Measurements from ENCODE around the gene CDKAL1.
"Not testable (repeated sequence)": the region's sequence is repeated elsewhere in the genome, so short reads cannot be mapped to it uniquely, and the experiment has no call there.

CDKAL1 gene

GRCh38 chr6:20538907-20539306, 4.7 kb downstream of the CDKAL1 start:
- H3K4me1 ChIP-seq (ENCODE audit: insufficient read depth, low read length): peaks cover 5% of the 10 kb centered on the region
- H3K9ac ChIP-seq (ENCODE audit: low read depth, low read length): no peak overlapping the region
- no peaks in the 10 kb centered on the region for H3K36me3 ChIP-seq (ENCODE audit: insufficient read depth, low read length)
- no peaks in the 10 kb centered on the region for H3K9me3 ChIP-seq (ENCODE audit: control insufficient read depth, insufficient read depth, low read length)

GRCh38 chr6:20539387-20539786, 5.1 kb downstream of the CDKAL1 start:
- no peaks in the 10 kb centered on the region for H3K9me3 ChIP-seq (ENCODE audit: control insufficient read depth, insufficient read depth, low read length)
- no peaks in the 10 kb centered on the region for H3K36me3 ChIP-seq (ENCODE audit: insufficient read depth, low read length)
- no peak overlapping the region for H3K9ac ChIP-seq (ENCODE audit: low read depth, low read length)
- H3K4me1 ChIP-seq (ENCODE audit: insufficient read depth, low read length): peaks cover 5% of the 10 kb centered on the region

- Histone ChIP-seq H3K9me3 (ENCODE audit: control insufficient read depth, insufficient read depth, low read length) (no peaks in the 10 kb centered on the region), H3K9ac (ENCODE audit: low read depth, low read length) (no peak overlapping the region), H3K36me3 (ENCODE audit: insufficient read depth, low read length) (no peaks in the 10 kb centered on the region), H3K4me1 (ENCODE audit: insufficient read depth, low read length) (peaks cover 5% of the 10 kb centered on the region)
Observed at GRCh38 chr6:20540683-20541082, 6.4 kb downstream of the CDKAL1 start.

- Histone ChIP-seq H3K36me3 (ENCODE audit: insufficient read depth, low read length) (no peaks in the 10 kb centered on the region; the same call in 1 of the 2 replicates), H3K9me3 (ENCODE audit: control insufficient read depth, insufficient read depth, low read length) (no peaks in the 10 kb centered on the region), H3K9ac (ENCODE audit: low read depth, low read length) (no peak overlapping the region), H3K4me1 (ENCODE audit: insufficient read depth, low read length) (peaks cover 5% of the 10 kb centered on the region; the same call in 1 of the 2 replicates)
Observed at GRCh38 chr6:20541382-20541781, 7.1 kb downstream of the CDKAL1 start.

- peaks cover 5% of the 10 kb centered on the region; the same call in 1 of the 2 replicates for H3K4me1 ChIP-seq (ENCODE audit: insufficient read depth, low read length)
- H3K9me3 ChIP-seq (ENCODE audit: control insufficient read depth, insufficient read depth, low read length): no peaks in the 10 kb centered on the region
- no peak overlapping the region for H3K9ac ChIP-seq (ENCODE audit: low read depth, low read length)
- H3K36me3 ChIP-seq (ENCODE audit: insufficient read depth, low read length): no peaks in the 10 kb centered on the region; the same call in 1 of the 2 replicates
Observed at GRCh38 chr6:20542927-20543602, 8.8 kb downstream of the CDKAL1 start.

GRCh38 chr6:20548264-20548663, 14.0 kb downstream of the CDKAL1 start:
- H3K9me3 ChIP-seq (ENCODE audit: control insufficient read depth, insufficient read depth, low read length): no peaks in the 10 kb centered on the region
- H3K4me1 ChIP-seq (ENCODE audit: insufficient read depth, low read length): no peaks in the 10 kb centered on the region
- no peak overlapping the region for H3K9ac ChIP-seq (ENCODE audit: low read depth, low read length)
- H3K36me3 ChIP-seq (ENCODE audit: insufficient read depth, low read length): peaks cover 7% of the 10 kb centered on the region

- H3K4me1 ChIP-seq (ENCODE audit: insufficient read depth, low read length); H3K36me3 ChIP-seq (ENCODE audit: insufficient read depth, low read length); H3K9me3 ChIP-seq (ENCODE audit: control insufficient read depth, insufficient read depth, low read length); H3K9ac ChIP-seq (ENCODE audit: low read depth, low read length): not testable (repeated sequence)
Observed at GRCh38 chr6:20549398-20549797, 15.1 kb downstream of the CDKAL1 start.

GRCh38 chr6:20554326-20554725, 20.1 kb downstream of the CDKAL1 start:
- Histone ChIP-seq H3K9me3 (ENCODE audit: control insufficient read depth, insufficient read depth, low read length) (no peaks in the 10 kb centered on the region), H3K36me3 (ENCODE audit: insufficient read depth, low read length) (peaks cover 7% of the 10 kb centered on the region; the same call in 1 of the 2 replicates), H3K9ac (ENCODE audit: low read depth, low read length) (no peak overlapping the region), H3K4me1 (ENCODE audit: insufficient read depth, low read length) (no peaks in the 10 kb centered on the region)

GRCh38 chr6:20554817-20555216, 20.6 kb downstream of the CDKAL1 start:
- Histone ChIP-seq H3K36me3 (ENCODE audit: insufficient read depth, low read length) (peaks cover 7% of the 10 kb centered on the region; the same call in 1 of the 2 replicates), H3K9ac (ENCODE audit: low read depth, low read length) (no peak overlapping the region), H3K4me1 (ENCODE audit: insufficient read depth, low read length) (no peaks in the 10 kb centered on the region), H3K9me3 (ENCODE audit: control insufficient read depth, insufficient read depth, low read length) (no peaks in the 10 kb centered on the region)

GRCh38 chr6:20559924-20560551, 25.8 kb downstream of the CDKAL1 start:
- Histone ChIP-seq H3K9ac (ENCODE audit: low read depth, low read length) (no peak overlapping the region), H3K36me3 (ENCODE audit: insufficient read depth, low read length) (no peaks in the 10 kb centered on the region), H3K9me3 (ENCODE audit: control insufficient read depth, insufficient read depth, low read length) (no peaks in the 10 kb centered on the region), H3K4me1 (ENCODE audit: insufficient read depth, low read length) (peaks cover 3% of the 10 kb centered on the region; the same call in 1 of the 2 replicates)

GRCh38 chr6:20563377-20563776, 29.1 kb downstream of the CDKAL1 start:
- H3K4me1 ChIP-seq (ENCODE audit: insufficient read depth, low read length): peaks cover 8% of the 10 kb centered on the region; the same call in 1 of the 2 replicates
- H3K9ac ChIP-seq (ENCODE audit: low read depth, low read length): no peak overlapping the region
- H3K9me3 ChIP-seq (ENCODE audit: control insufficient read depth, insufficient read depth, low read length): no peaks in the 10 kb centered on the region
- H3K36me3 ChIP-seq (ENCODE audit: insufficient read depth, low read length): no peaks in the 10 kb centered on the region

- H3K36me3 ChIP-seq (ENCODE audit: insufficient read depth, low read length): no peaks in the 10 kb centered on the region
- no peaks in the 10 kb centered on the region for H3K9me3 ChIP-seq (ENCODE audit: control insufficient read depth, insufficient read depth, low read length)
- H3K9ac ChIP-seq (ENCODE audit: low read depth, low read length): no peak overlapping the region
- H3K4me1 ChIP-seq (ENCODE audit: insufficient read depth, low read length): peaks cover 8% of the 10 kb centered on the region; the same call in 1 of the 2 replicates
Observed at GRCh38 chr6:20564269-20564668, 30.0 kb downstream of the CDKAL1 start.

- Histone ChIP-seq H3K9ac (ENCODE audit: low read depth, low read length) (no peak overlapping the region), H3K9me3 (ENCODE audit: control insufficient read depth, insufficient read depth, low read length) (no peaks in the 10 kb centered on the region), H3K4me1 (ENCODE audit: insufficient read depth, low read length) (peaks cover 8% of the 10 kb centered on the region; the same call in 1 of the 2 replicates), H3K36me3 (ENCODE audit: insufficient read depth, low read length) (no peaks in the 10 kb centered on the region)
Observed at GRCh38 chr6:20564777-20565176, 30.5 kb downstream of the CDKAL1 start.

- H3K36me3 ChIP-seq (ENCODE audit: insufficient read depth, low read length): no peaks in the 10 kb centered on the region
- no peaks in the 10 kb centered on the region for H3K9me3 ChIP-seq (ENCODE audit: control insufficient read depth, insufficient read depth, low read length)
- H3K9ac ChIP-seq (ENCODE audit: low read depth, low read length): no peak overlapping the region
- peaks cover 8% of the 10 kb centered on the region; the same call in 1 of the 2 replicates for H3K4me1 ChIP-seq (ENCODE audit: insufficient read depth, low read length)
Observed at GRCh38 chr6:20565342-20565741, 31.1 kb downstream of the CDKAL1 start.

GRCh38 chr6:20566109-20566508, 31.9 kb downstream of the CDKAL1 start:
- no peak overlapping the region for H3K9ac ChIP-seq (ENCODE audit: low read depth, low read length)
- peaks cover 8% of the 10 kb centered on the region; the same call in 1 of the 2 replicates for H3K4me1 ChIP-seq (ENCODE audit: insufficient read depth, low read length)
- no peaks in the 10 kb centered on the region for H3K36me3 ChIP-seq (ENCODE audit: insufficient read depth, low read length)
- H3K9me3 ChIP-seq (ENCODE audit: control insufficient read depth, insufficient read depth, low read length): no peaks in the 10 kb centered on the region
